RWPE2 (cell line): ENCODE data around the gene TSHZ1.

ENCODE experiments used
- ATAC-seq: fragments of 200-7000 bp; cut with Tn5 transposase; 3 replicates; pipeline ENCODE4 v1.9.1; 2021; ENCODE audit warnings: low read depth
- DNase-seq: peaks from one replicate; pipeline ENCODE4 v3.0.0-alpha.2; 2020; ENCODE audit warnings: low spot score
- H3K27ac ChIP-seq: fragments of 450-650 bp; 2 replicates; pipeline ENCODE4 v1.5.1; 2017; ENCODE audit warnings: mild to moderate bottlenecking; ENCODE audit not compliant: poor library complexity, severe bottlenecking
- H3K27me3 ChIP-seq: fragments of 250-450 bp; sonication (Bioruptor Pico); 2 replicates; pipeline ENCODE4 v1.5.1; 2021; ENCODE audit warnings: mild to moderate bottlenecking, moderate library complexity; ENCODE audit not compliant: insufficient read depth, poor library complexity, severe bottlenecking
- H3K36me3 ChIP-seq: fragments of 250-450 bp; sonication (Bioruptor Pico); 2 replicates; pipeline ENCODE4 v1.5.1; 2020; ENCODE audit warnings: low read depth, mild to moderate bottlenecking, moderate library complexity
- H3K4me1 ChIP-seq: fragments of 250-450 bp; sonication (Bioruptor Pico); 2 replicates; pipeline ENCODE4 v1.5.1; 2021; ENCODE audit warnings: mild to moderate bottlenecking, moderate library complexity; ENCODE audit not compliant: insufficient read depth, poor library complexity, severe bottlenecking
- H3K4me3 ChIP-seq: fragments of 250-450 bp; sonication (Bioruptor Pico); 2 replicates; pipeline ENCODE4 v1.5.1; 2021; ENCODE audit warnings: mild to moderate bottlenecking, moderate library complexity; ENCODE audit not compliant: severe bottlenecking
- H3K9me3 ChIP-seq: fragments of 250-450 bp; sonication (Bioruptor Pico); 2 replicates; pipeline ENCODE4 v1.5.1; 2021; ENCODE audit warnings: mild to moderate bottlenecking, moderate library complexity; ENCODE audit not compliant: severe bottlenecking
- TF ChIP-seq, protein P1 (sequence below): fragments of 450-650 bp; IDR thresholded peaks from one replicate; pipeline ENCODE4 v1.5.1; 2017; ENCODE audit warnings: mild to moderate bottlenecking, moderate library complexity; ENCODE audit not compliant: poor library complexity, severe bottlenecking

TSHZ1 gene

DNA sequence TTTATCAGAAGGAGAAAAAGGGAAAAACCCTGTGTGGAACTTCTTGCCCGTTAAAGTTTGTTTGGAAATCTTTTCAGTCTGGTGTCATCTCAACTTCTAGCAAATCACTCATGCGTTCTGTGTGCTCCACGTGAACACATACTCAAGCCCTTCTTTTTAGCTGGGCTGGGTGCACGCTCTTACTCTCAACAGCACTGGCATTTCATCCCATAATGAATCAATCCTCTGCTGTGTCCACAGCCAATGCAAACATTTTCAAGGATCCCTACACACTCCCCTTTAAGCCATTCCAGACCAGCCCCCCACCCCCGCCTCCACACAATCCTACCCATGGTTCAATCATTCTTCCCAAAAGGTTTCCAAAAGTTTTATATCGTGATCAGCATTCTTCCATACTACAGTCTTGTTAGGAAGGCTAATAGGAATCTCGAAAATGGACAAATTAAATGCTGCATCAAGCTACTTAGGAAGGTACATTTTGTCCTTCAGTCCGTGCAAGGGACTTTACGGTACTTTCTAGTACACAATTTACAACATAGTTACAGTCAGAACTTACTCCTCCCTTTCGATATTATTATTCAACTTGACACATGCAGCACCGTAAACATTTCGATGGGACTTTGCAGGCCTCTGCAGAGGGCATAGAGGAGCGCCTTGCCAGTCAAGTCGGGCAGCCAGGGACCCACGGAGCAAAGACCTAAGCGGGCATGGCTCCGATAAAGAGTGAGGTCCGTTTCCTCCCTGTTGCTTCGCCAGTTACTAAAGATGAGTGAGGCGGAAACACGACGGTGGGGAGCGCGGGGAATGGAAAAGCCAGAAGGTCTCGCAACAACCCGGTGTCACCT lies 3.1 kb upstream of the TSHZ1 start:
- Histone ChIP-seq H3K27me3 (no peaks in the 10 kb centered on the region), H3K36me3 (peaks cover 3% of the 10 kb centered on the region; the same call in 1 of the 2 replicates), H3K27ac (peak overlapping the region; percentile 96), H3K4me1 (peaks cover 16% of the 10 kb centered on the region), H3K9me3 (no peaks in the 10 kb centered on the region), H3K4me3 (peak overlapping the region; percentile 96)
- TF ChIP-seq, protein P1, sequence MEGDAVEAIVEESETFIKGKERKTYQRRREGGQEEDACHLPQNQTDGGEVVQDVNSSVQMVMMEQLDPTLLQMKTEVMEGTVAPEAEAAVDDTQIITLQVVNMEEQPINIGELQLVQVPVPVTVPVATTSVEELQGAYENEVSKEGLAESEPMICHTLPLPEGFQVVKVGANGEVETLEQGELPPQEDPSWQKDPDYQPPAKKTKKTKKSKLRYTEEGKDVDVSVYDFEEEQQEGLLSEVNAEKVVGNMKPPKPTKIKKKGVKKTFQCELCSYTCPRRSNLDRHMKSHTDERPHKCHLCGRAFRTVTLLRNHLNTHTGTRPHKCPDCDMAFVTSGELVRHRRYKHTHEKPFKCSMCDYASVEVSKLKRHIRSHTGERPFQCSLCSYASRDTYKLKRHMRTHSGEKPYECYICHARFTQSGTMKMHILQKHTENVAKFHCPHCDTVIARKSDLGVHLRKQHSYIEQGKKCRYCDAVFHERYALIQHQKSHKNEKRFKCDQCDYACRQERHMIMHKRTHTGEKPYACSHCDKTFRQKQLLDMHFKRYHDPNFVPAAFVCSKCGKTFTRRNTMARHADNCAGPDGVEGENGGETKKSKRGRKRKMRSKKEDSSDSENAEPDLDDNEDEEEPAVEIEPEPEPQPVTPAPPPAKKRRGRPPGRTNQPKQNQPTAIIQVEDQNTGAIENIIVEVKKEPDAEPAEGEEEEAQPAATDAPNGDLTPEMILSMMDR = no peak
- ATAC-seq = peak; percentile 6; the same call in 1 of the 3 replicates
- no peak for DNase-seq

DNA sequence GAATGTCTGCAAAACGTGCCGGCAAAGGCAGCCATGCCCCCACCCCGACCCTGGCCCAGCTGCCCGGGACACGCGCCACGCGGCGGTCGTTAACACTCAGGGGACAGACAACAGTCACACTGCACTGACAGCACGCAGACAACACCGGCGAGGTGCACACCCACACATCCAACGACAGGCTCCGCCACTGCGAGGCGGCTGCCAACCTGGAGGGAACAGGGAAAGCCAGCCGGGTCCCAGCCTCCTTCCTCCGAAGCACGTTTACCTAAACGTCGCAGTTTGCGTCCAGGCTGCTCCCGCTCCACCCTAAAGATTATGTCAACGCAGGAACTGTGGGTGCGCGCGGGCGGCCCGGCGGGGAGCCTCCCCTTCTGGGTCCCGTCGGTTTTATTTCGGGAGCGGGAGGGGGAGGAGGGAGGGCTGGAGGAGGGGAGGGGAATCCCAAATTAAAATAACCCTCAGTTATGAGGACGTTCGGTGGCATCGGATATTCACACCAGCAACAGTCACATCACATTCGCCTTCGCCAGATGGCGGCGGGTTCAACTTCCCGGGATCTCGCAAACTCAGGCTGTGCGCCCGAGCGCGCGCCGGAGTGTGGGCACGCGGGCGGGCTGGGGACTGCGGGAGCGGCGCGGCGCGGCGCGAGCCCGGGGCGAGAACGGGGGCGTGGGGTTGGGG lies 2.3 kb upstream of the TSHZ1 start:
- ATAC-seq = peak; percentile 2
- Histone ChIP-seq H3K4me3 (peak overlapping the region; percentile 96), H3K9me3 (no peaks in the 10 kb centered on the region), H3K27ac (peak overlapping the region; percentile 96), H3K36me3 (no peaks in the 10 kb centered on the region), H3K4me1 (peaks cover 23% of the 10 kb centered on the region), H3K27me3 (no peaks in the 10 kb centered on the region)
- TF ChIP-seq, protein P1 = no peak
- DNase-seq = no peak

DNA sequence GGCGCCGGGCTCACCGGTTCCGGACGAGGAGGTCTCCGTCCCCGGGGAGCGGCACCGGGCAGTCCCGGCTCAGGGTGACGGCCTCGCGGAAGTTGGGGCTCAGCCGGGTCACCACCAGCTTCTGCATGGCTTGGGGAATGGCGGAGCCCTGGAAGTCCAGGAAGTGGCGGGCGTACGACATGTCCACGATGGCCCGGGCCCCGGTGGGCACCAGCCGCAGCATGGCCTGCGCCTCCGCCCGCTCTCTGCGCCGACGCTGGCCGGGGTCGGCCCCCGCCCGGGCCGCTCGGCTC lies 1.8 kb upstream of the TSHZ1 start:
- no peak; the same call in 2 of the 3 replicates for ATAC-seq
- peak overlapping the region; percentile 96 for H3K27ac ChIP-seq
- H3K27me3 ChIP-seq = no peaks in the 10 kb centered on the region
- no peaks in the 10 kb centered on the region for H3K9me3 ChIP-seq
- TF ChIP-seq, protein P1 = no peak
- DNase-seq = no peak
- H3K36me3 ChIP-seq = no peaks in the 10 kb centered on the region
- peak overlapping the region; percentile 96 for H3K4me3 ChIP-seq
- peaks cover 28% of the 10 kb centered on the region for H3K4me1 ChIP-seq

DNA sequence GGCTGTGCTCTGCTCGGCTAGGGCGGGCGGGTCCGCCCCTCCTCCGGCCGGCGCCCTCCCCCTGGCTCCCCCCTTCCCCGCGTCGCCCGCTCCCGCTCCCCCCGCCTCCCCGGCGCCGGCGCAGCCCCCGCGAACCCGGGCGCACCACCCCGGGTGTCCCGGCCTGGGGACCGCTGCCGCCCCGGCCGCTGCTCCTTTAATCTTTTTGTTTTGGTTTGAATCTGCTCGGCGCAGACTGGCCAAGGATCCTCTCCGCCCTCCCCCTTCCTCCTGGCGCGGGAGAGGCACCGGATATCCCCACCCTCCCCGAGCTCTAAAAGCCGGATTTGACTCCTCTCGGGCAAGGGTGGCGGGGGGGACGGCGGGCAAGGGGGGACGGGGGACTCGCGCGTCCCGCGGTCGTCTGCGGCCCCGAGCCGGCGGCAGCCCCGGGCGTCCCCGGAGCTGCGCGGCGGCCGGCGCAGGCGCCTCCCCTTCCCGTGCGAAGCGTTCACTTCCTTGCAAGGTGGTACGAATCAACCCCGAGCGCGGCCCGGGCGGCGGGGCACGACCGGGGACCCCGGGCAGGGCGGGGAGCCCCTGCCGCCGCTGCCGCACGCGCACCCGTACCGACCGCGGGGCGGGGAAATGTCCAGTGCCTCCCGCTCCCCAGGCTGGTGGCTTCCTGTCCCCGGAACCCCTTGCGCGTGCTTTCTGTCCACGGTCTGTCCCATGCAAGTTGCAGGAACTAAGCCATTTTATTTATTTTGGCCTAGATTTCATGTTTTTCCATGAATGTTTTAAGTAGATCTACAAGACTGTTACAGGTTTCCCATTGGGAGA lies 1.3 kb upstream of the TSHZ1 start, which contains the start of gene PTGR3:
Gene PTGR3, minus strand, starts transcription at position 11 of the 822 bp plus-strand sequence. CDS start 81 bp downstream, outside the sequence.
- H3K27ac ChIP-seq = peak within 1 kb of the TSS; percentile 96
- H3K9me3 ChIP-seq = no peaks in the 10 kb centered on the region
- H3K36me3 ChIP-seq = no peaks in the 10 kb centered on the region
- peaks cover 31% of the 10 kb centered on the region for H3K4me1 ChIP-seq
- H3K27me3 ChIP-seq = no peaks in the 10 kb centered on the region
- peak within 1 kb of the TSS; percentile 96 for H3K4me3 ChIP-seq
- TF ChIP-seq, protein P1 = no peak
- ATAC-seq (peak; percentile 51), DNase-seq (peak; percentile 86)
